Islet precursor cell (in vitro differentiated cells): ENCODE results near the gene LCE6A.

Source experiments
- DNase-seq: peaks from one replicate; pipeline ENCODE4 v3.0.0-alpha.2; 2018

The LCE6A gene

GRCh38 chr1:152876827-152877226 is 34.2 kb downstream of the LCE6A start:
- DNase-seq = no peak

- no peak for DNase-seq
Measured at GRCh38 chr1:152878042-152878441, 35.4 kb downstream of the LCE6A start, which contains the start of gene SMCP. Gene SMCP (plus strand): TSS chr1:152878322. CDS start chr1:152884423, 6,101 bp downstream.

GRCh38 chr1:152879559-152880198 is 37.0 kb downstream of the LCE6A start:
- DNase-seq = no peak

- no peak for DNase-seq
Measured at GRCh38 chr1:152880316-152880715, 37.7 kb downstream of the LCE6A start.

- DNase-seq = no peak
Measured at GRCh38 chr1:152880907-152881306, 38.3 kb downstream of the LCE6A start.

GRCh38 chr1:152884085-152884484 is 41.4 kb downstream of the LCE6A start:
- no peak for DNase-seq

- DNase-seq = no peak
Measured at GRCh38 chr1:152884506-152884905, 41.9 kb downstream of the LCE6A start.

GRCh38 chr1:152884966-152885624 is 42.4 kb downstream of the LCE6A start:
- DNase-seq = no peak

- DNase-seq = no peak
Measured at GRCh38 chr1:152886085-152886484, 43.4 kb downstream of the LCE6A start.

- no peak for DNase-seq
Measured at GRCh38 chr1:152886758-152887409, 44.2 kb downstream of the LCE6A start.

GRCh38 chr1:152888126-152888525 is 45.5 kb downstream of the LCE6A start:
- DNase-seq = no peak
